HFFc6 (cell line): ENCODE data around the gene MAP2K3. TPM values are rescaled to one million over a fixed set of nuclear protein-coding genes. Genes with fewer than 3 reads are reported as not detected.
A peak's percentile ranks its signal among the peaks of the same experiment; 100 is the strongest.

Experiments used
- DNase-seq: peaks from one replicate; pipeline ENCODE4 v3.0.0-alpha.2; 2018
- H3K27ac Mint-ChIP-seq: 2 replicates; pipeline ENCODE4 v1.8.0; 2020; ENCODE audit warnings: mild to moderate bottlenecking, mixed read lengths
- H3K27me3 Mint-ChIP-seq: 2 replicates; pipeline ENCODE4 v1.8.0; 2021; ENCODE audit warnings: mild to moderate bottlenecking, moderate library complexity, mixed read lengths; ENCODE audit not compliant: insufficient read depth
- H3K36me3 Mint-ChIP-seq: 2 replicates; pipeline ENCODE4 v1.8.0; 2021; ENCODE audit warnings: low read depth, mixed read lengths
- H3K4me1 Mint-ChIP-seq: 2 replicates; pipeline ENCODE4 v1.8.0; 2020; ENCODE audit warnings: low read depth, mixed read lengths
- H3K4me3 Mint-ChIP-seq: 2 replicates; pipeline ENCODE4 v1.8.0; 2020; ENCODE audit warnings: mild to moderate bottlenecking, moderate library complexity, mixed read lengths
- H3K9me3 Mint-ChIP-seq: 2 replicates; pipeline ENCODE4 v1.8.0; 2020; ENCODE audit warnings: mild to moderate bottlenecking, mixed read lengths
- total RNA-seq, 6 experiments: library from RNA; stranded (reverse); fragmentation: NEBNext Ultra II Directional; extraction: Animal tissue kit (Norgen Biotek cat#: 25700); gene quantifications; 2 replicates in 1 of 6; 3 replicates in 5 of 6; pipeline ENCODE4 v1.2.3, GENCODE V29; 2021
- TF ChIP-seq, protein P1 (sequence below): fragments of 200-600 bp; sonication (generic); IDR thresholded peaks from 2 replicates; pipeline ENCODE4 v1.5.0; 2021; ENCODE audit warnings: antibody characterized with exemption, mild to moderate bottlenecking

Gene MAP2K3
- total RNA-seq, 6 experiments from 2014 or later = 177 to 221 (median 184) TPM

DNA sequence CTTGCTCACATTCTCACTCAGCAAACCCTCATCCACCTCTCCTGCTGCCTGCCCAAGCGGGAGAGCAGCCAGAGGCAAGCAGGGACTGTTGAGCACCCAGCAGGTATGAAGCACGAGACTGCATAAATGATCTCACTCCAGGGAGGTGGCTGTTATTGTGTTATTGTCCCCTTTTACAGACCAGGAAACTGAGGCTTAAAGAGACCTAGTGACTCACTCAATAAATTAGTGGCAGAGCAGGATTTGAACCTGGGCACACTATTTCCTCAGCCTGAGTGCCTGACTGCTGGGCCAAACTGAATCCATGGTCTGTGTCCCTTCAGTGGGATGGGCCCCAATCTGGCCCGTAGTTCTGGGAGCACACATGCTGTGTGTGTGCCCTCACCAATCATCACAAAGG is 12.3 kb upstream of the MAP2K3 start:
- H3K27ac Mint-ChIP-seq = no peak overlapping the region
- DNase-seq = no peak
- H3K4me1 Mint-ChIP-seq = peaks cover 32% of the 10 kb centered on the region
- TF ChIP-seq, protein P1, sequence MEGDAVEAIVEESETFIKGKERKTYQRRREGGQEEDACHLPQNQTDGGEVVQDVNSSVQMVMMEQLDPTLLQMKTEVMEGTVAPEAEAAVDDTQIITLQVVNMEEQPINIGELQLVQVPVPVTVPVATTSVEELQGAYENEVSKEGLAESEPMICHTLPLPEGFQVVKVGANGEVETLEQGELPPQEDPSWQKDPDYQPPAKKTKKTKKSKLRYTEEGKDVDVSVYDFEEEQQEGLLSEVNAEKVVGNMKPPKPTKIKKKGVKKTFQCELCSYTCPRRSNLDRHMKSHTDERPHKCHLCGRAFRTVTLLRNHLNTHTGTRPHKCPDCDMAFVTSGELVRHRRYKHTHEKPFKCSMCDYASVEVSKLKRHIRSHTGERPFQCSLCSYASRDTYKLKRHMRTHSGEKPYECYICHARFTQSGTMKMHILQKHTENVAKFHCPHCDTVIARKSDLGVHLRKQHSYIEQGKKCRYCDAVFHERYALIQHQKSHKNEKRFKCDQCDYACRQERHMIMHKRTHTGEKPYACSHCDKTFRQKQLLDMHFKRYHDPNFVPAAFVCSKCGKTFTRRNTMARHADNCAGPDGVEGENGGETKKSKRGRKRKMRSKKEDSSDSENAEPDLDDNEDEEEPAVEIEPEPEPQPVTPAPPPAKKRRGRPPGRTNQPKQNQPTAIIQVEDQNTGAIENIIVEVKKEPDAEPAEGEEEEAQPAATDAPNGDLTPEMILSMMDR = no peak
- H3K36me3 Mint-ChIP-seq = no peaks in the 10 kb centered on the region
- H3K9me3 Mint-ChIP-seq = no peaks in the 10 kb centered on the region
- H3K27me3 Mint-ChIP-seq = no peaks in the 10 kb centered on the region; the same call in 1 of the 2 replicates
- no peak overlapping the region for H3K4me3 Mint-ChIP-seq

DNA sequence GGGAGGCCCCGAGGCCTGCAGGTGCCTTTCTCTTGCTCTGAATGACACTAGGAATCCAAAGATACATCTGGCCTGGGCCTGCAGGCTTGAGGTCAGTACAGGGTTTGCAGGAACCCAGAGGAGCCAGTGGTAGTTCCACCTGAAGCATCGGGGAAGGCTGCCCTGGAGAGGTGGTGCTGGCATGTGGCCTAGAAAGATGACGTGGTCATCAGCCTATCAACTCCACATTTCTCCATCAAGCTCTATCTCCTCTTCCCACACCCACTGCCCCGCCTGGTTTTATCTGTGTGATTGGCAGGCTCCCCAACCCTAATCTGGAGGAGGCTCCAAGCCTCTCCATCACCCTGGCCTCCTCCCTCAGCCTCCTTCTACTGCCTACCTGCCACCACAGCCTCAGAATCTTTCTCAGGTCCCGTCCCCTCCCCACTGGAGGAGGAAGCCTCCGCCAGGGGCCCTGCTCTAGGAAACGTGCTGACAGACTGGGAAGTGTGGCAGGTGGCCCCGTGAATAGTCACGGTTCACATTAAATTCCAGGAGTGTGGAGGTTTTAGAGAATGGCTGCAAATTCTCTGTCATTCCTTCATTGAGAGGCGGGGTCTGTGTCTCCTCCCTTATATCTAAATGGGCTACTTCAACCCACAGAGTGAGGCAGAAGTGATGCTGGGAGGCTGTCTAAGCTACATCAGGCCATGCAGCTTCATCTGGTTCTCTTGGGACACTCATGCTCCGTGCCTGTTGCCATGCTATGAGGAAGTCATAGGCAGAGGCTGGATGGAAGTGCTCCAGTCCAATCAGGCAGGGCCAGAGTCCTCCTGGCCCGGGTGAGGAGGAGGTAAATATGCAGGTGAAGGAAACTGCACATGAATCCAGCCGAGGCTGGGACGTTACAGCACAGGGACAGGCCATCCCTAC is 11.4 kb upstream of the MAP2K3 start:
- H3K36me3 Mint-ChIP-seq = no peaks in the 10 kb centered on the region
- peaks cover 32% of the 10 kb centered on the region for H3K4me1 Mint-ChIP-seq
- no peak overlapping the region for H3K4me3 Mint-ChIP-seq
- TF ChIP-seq, protein P1 = no peak
- H3K27me3 Mint-ChIP-seq = no peaks in the 10 kb centered on the region; the same call in 1 of the 2 replicates
- DNase-seq = no peak
- no peaks in the 10 kb centered on the region for H3K9me3 Mint-ChIP-seq
- H3K27ac Mint-ChIP-seq = no peak overlapping the region

DNA sequence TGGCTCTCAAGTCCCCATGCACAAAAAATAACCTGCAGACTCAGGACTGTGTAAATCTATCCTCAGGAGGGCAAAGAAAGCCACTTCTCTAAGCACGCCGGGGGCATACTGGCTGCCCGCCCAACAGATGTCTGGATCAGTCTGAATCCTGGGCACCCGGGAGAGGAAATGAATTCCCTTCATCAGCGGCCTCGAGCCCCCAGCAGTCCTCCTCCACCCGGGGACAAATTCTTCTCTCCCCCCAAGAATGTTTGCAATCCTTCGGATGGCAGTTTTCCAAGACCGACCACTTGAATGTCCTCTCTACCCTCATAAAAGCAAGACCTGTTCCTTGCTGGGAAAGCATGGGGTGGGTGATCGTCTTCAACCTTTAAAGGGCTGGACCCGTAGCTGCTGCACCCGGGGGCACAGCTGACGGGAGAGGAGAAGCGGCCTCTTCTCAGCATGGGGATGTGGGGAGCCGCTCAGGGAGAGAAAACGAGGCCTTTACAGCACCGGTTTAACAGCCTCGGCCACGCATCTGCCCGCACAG is 9.4 kb upstream of the MAP2K3 start:
- Mint-ChIP-seq H3K4me1 (peaks cover 33% of the 10 kb centered on the region), H3K27me3 (no peaks in the 10 kb centered on the region; the same call in 1 of the 2 replicates), H3K4me3 (peak overlapping the region; percentile 85), H3K36me3 (no peaks in the 10 kb centered on the region), H3K9me3 (no peaks in the 10 kb centered on the region), H3K27ac (peak overlapping the region; percentile 46; the same call in 1 of the 2 replicates)
- TF ChIP-seq, protein P1 = no peak
- no peak for DNase-seq

DNA sequence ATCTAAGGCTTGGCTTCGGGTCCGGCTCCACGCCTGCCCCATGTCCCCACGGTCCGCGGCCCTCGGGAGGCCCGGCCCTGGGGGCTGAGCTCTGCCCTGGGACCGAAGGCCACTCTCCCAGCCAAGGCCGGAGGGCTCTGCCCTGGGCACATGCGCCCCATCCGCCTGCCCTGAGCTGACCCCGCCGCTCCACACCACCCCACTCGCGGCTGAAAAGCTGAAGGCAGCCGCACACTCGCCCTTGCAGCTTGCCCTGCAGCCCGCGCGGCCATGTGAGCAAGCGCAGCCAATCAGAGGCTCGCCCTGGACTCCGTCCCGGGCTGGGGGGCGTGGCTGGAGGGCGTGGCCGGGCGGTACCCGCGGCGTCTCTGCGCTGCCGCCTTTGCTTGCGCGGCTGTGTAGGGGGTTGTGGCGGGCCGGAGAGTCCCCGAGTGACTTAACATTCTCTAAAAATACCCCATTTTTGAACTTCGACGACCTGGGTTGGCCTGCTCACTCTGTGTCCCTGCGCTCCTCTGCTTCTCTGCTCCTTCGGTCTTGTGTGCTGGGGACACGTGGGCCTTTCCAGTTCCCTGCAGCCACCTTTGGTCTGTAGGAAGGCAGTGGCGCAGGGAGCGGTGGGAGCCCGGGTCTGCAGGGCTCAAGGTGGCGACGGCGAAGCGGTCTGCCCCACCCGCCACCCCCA is 8.8 kb upstream of the MAP2K3 start:
- no peak overlapping the region; the same call in 1 of the 2 replicates for H3K27ac Mint-ChIP-seq
- H3K4me1 Mint-ChIP-seq = peaks cover 38% of the 10 kb centered on the region
- peak; percentile 81 for DNase-seq
- no peaks in the 10 kb centered on the region; the same call in 1 of the 2 replicates for H3K27me3 Mint-ChIP-seq
- H3K36me3 Mint-ChIP-seq = no peaks in the 10 kb centered on the region
- TF ChIP-seq, protein P1 = peak; percentile 43
- no peaks in the 10 kb centered on the region for H3K9me3 Mint-ChIP-seq
- peak overlapping the region; percentile 85 for H3K4me3 Mint-ChIP-seq

DNA sequence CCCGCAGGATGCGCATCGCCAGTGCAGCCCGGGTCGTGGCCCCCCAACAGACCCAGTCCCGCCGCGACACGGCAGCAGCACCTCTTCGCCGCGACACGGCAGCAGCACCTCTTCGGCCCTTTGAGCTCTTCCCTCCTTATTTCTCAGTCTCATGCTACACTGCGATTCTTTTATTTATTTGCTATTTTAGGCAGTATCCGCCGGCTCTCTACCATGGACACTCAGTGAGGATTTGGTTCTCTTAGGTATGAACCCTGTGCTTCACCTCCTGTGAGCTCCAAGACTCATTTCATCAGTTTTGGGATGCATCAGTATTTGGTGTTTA is 8.3 kb upstream of the MAP2K3 start:
- H3K4me1 Mint-ChIP-seq = peaks cover 39% of the 10 kb centered on the region
- H3K36me3 Mint-ChIP-seq = no peaks in the 10 kb centered on the region
- no peaks in the 10 kb centered on the region for H3K9me3 Mint-ChIP-seq
- no peak for DNase-seq
- peak overlapping the region; percentile 85 for H3K4me3 Mint-ChIP-seq
- H3K27me3 Mint-ChIP-seq = no peaks in the 10 kb centered on the region; the same call in 1 of the 2 replicates
- TF ChIP-seq, protein P1 = no peak
- no peak overlapping the region for H3K27ac Mint-ChIP-seq
